Endometrium (tissue), 2 donors: ENCODE results near the gene ZFAND6.
"Not testable (repeated sequence)": the region's sequence is repeated elsewhere in the genome, so short reads cannot be mapped to it uniquely, and the experiment has no call there.

Experiments used
- FAIRE-seq: peaks from 2 replicates; lab custom pipeline; 2012; peaks lifted over from hg19 to GRCh38; lab: Jason Lieb, UNC
- donor health status: control.
- donor health status: control.

The ZFAND6 gene

DNA sequence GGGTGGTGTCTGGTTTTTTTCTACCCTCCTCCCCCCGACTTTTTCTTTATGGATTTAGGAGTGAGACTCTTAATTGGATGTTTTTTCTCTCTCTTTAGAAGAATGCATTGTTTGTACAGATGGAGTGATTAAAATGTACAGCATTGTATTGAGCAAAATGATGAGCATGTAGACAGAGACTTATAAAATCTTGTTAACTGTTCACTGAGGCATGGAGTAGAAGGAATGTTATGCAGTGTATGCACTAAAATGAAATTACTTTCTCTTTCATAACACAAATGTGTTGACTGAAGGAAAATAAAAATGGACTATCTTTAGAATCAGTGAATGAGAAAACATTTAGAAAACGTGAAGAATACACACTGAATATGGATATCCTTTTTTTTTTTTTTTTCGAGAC lies 39.8 kb downstream of the ZFAND6 start:
- FAIRE-seq: no peak

DNA sequence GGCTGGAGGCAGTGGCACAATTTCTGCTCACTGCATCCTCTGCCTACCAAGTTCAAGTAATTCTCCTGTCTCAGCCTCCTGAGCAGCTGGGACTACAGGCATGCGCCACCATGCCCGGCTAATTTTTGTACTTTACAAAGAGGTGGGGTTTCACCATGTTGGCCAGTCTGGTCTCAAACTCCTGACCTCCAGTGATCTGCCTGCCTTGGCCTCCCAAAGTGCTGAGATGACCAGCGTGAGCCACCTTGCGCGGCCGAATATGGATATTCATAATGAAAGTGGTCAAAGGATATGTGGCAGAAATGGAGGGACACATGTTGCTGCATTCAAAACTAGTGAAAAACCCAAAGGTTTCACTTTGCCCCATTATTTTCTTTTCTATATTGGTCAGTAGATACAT lies 40.2 kb downstream of the ZFAND6 start:
- not testable (repeated sequence) for FAIRE-seq

DNA sequence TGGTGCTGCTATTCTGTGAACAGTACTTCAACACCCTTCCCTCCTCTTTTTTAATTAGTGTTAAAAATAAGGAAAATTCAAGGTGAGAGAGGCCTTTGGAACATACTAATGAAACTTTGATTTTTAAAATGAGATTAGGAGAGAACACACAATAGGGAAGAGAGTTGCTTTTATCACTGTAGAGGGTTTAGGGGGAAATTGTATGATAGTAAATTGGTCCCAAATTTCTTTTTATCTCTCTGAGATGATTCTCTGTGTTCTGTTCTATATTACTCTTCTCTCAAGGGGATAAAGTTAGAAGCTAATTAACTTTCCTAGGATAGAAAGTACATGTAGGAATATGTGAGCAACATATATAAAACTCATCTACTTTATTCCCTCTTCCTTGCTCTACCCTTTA lies 40.8 kb downstream of the ZFAND6 start:
- no peak for FAIRE-seq

DNA sequence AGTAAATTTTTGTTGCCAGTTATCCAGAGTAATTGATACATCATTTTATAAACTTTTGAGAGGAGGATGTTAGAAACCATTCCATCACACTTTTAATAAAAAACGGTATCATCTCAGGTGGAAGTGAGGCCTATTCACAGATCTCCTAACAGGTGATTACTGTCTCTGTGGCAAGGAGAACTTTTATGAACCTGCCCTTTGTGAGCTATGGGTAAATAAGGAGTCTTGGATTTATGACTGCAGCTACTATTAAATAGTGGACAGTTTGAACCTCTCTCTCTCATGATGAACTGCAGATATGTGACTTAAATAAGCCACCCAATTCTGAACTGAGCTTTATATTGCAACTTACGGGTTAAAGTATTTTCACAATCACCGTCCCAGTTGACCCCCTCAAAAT lies 45.7 kb downstream of the ZFAND6 start:
- no peak for FAIRE-seq

DNA sequence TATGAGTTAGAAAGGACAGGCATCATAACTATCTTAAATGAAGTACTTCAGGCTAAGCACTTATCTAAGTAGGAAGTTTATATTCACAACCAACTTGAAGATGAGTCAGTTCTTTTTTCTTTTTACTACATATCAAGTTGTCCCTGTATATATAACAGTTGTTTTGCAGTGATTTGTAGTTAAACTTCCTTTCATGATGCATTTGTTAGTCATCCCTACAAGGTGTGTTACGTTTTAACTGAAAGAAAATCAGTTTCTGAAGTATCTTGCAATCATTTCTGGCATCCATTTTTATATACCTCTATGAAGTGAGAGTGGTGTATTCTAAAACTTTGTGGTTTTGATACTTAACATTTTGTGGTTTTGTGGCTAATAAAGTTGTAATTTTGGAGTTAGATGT lies 46.1 kb downstream of the ZFAND6 start:
- FAIRE-seq: no peak

DNA sequence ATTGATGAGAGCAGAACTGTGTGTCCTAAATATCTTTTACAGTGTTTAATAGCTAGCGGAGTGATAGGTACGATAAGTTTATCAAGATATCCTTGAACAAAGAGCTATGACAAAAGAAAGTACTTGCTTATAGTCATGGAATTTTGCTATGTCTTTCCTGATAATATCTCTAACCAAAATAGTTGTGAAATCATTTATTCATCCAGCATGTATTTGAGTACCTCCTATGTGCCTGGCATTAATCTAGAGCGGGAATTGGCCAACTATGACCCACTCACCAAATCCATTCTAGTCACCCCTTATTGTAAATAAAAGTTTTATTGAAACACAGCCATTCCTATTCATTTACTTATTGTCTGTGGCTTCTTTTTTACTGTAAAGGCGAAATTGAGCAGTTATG lies 46.6 kb downstream of the ZFAND6 start:
- no peak for FAIRE-seq

DNA sequence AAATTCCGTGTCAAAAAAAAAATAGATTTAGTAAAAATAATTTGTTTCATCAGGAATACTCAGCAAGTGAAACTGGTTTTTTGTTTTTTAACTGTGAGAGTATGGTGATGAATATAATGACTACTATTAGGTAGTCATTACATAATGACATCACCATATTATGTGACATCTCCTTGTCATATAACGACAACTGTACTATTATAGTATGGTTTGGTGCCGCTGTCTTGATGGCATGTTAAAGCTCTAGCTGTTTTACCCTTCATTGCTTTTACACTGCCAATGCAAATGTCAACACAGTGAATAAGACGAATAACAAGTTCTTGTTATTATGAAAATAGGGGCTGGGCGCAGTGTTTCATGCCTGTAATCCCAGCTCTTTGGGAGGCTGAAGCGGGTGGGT lies 47.7 kb downstream of the ZFAND6 start:
- FAIRE-seq: no peak

DNA sequence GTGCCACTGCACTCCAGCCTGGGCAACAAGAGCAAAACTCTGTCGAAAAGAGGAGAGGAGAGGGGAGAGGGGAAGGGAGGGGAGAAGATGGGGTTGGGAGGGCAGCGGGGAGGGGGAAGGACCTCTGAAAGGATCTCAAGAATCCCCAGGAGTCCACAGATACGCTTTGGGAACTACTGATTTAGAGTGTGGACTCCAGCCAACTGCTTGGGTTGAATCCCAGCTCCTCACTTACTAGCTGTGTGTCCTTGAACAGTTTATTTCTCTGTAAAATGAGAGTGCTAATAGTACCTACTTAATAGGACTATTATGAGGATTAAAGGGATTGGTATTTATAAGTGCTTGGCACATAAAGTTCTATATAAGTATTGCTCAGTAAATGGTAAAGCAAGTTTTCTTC lies 48.3 kb downstream of the ZFAND6 start:
- no peak for FAIRE-seq

DNA sequence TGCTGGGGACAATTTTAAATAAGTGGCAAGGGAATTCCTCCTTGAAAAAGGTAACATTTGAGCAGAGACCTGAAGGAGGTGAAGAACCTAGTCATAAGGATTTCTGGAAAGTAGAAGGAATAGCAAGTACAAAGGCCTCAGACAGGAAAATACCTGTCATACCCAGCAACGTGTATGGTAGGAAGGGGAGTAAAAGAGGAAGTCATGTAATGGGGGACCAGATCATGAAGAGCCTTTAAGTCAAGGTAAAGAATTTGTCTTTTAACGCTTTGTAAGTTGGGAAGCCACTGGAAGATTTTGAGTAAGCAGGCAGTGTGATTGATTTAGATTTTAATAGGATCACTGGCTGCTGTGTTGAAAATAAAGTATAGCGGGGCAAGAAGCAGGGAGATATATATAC lies 49.9 kb downstream of the ZFAND6 start:
- no peak for FAIRE-seq

DNA sequence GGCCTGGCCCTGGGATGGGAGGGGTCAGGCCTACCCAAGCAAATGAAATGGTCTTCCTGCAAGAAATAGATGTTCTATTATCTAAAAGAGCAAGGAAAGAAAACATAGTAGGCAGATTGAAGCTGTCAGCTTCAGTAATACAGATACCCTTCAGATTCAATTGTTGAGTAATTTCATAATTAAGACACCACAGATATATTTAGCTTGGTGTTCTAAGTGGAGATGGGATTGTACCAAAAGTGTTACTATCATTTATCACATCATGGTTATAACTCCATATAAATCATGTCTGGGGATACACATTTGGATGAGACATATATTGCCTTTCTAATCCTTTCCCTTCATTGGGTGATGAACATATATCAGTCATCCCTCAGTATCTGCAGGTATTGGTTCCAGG lies 51.4 kb downstream of the ZFAND6 start:
- FAIRE-seq: no peak

DNA sequence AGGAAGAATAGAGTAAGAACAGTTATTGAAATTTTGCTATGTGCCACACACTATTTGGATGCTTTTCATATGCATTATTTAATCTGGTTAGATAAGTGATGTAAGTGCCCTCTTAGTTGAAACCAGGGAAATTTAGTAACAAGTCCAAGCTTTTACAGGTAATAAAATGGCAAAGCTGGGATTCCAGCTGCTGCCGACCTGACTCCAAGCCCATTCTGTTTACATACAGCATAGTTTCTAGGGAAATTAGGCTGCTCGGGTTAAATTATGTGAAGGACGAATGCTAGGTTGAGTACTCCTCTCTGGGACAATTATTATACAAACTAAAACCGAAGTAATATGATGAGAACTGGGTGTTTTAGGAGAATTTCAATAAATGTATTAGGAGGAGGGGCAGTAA lies 54.6 kb downstream of the ZFAND6 start:
- no peak for FAIRE-seq

DNA sequence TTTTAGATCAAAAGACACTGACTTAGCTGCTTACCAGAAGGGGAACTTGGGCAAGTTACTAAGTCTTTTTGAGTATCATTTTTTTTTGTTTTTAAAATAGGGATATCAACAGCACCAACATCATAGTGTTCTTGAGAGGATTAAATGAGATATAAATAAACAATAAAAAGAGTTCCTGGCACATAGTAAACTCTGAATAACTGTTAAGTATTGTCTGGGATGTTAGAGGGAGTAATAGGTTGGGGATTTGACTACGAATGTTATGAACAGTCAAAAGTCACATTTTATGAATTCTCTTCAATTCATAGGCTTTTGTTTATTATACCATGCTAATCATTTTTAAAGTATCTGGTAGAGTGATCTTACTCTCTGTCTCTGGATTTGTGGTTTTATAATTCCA lies 55.5 kb downstream of the ZFAND6 start:
- FAIRE-seq: no peak

DNA sequence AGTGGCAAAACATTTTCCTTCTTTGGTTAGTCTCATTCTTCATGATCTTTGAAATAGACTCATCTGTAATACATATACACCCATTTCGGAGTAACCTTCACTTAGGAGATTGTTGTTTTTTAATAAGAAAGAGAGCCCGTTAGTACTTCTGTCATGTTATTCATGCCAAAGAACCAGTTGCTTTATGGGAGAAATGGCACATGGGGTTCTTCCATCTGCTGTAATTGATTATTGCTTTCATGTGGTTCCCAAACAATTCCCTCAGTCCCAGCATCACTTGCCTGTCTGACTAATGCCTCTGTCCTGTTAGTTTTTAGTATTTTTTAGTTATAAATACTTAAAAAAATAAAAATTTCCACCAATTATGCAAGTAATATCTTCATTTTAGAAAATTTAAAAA lies 59.5 kb downstream of the ZFAND6 start:
- FAIRE-seq: no peak

DNA sequence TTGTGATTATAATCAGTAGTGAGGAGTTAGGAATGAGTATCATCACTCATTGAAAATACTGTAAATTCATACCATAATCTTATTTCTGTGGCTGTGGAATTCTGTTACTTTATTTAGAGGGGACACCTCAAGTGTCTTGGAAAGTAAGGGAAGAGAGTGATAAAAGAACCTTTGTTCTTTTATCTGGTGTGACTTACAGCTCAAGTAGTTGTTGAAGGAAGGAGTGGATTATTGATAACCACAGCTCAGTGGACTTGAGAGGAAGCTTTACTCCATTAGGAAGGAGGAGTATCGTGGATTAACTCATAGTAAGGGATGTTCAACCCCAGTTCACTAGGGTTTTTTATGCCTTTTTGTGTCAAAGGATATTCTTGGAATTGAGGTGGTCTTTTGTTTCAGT lies 61.2 kb downstream of the ZFAND6 start:
- no peak for FAIRE-seq

DNA sequence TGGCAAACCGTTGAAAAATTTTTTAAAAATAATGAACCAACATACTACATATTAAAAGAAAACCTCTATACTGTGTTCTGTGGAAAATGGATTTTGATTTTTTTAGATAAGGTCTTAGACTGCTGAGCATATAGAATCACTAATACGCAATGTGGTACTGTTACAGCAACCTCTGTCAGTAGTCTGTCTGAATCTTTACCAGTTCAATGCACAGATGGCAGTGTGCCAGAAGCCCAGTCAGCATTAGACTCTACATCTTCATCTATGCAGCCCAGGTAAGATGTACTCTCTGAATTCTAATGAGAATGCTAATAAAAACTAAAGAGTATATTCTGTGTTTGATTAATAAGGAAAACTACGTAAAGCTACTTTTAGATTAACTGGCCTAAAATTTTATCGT lies 62.1 kb downstream of the ZFAND6 start:
- FAIRE-seq: no peak

DNA sequence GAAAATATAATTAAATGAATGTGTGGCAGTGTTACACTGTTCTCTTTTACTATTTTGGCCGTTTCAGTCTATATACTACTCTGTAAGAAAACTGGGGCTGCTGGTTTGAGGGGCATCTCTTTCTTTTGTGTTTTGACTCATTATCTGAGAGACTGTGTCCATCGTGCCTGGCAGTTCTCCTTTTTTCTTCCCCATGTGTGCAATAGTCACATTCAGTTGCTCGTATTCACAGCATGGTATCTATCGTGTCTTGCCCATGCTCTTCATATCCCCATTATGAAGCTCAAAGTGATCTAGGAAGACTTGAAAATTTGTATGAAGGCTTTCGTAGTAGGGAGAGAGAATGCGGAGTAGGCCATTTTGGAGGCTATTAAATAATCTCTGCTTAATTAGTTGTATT lies 63.6 kb downstream of the ZFAND6 start:
- FAIRE-seq: no peak

DNA sequence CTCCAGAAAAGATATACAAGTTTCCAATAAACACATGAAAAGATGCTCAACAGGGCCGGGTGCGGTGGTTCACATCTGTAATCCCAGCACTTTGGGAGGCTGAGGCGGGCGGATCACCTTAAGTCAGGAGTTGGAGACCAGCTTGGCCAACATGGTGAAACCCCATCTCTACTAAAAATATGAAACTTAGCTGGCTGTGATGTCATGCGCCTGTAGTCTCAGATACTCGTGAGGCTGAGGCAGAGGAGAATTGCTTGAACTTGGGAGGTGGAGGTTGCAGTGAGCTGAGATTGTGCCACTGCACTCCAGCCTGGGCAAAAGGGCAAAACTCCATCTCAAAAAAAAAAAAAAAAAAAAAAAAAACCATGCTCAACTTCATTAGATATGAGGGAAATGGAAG lies 67.8 kb downstream of the ZFAND6 start:
- FAIRE-seq: not testable (repeated sequence)

DNA sequence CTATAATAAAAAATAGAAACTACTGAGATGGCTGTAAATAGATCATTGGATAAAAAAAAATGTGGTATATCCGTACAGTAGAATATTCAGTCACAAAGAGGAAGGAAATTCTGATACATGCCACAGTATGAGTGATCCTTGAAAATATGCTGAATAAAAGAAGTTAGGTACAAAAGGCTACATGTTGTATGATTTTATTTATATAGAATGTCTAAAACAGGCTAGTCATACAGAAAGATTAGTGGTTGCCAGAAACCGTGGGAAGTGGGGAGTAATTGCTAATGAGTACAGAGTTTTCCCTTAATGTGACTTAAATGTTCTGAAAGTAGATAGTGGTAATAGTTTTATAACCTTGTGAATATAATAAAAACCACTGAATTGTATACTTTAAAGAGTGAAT lies 68.4 kb downstream of the ZFAND6 start:
- no peak for FAIRE-seq

DNA sequence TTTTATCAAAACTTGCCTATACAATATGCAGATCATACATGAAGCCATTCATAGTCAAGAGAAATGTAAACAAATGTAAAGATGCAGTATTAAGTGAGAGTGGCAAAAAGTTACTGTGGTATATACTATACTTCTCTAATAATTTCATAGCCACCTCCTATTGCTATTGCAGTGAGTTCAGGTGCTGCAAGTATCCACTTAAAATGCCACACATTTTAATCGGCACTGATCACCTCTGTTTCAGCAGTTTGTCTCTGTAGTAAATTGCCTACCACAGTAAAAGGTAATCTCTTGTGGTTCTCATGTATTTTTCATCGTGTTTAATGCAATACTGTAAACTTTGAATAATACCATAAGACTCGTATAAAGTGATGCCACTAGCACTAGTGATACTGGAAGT lies 72.9 kb downstream of the ZFAND6 start:
- FAIRE-seq: no peak

DNA sequence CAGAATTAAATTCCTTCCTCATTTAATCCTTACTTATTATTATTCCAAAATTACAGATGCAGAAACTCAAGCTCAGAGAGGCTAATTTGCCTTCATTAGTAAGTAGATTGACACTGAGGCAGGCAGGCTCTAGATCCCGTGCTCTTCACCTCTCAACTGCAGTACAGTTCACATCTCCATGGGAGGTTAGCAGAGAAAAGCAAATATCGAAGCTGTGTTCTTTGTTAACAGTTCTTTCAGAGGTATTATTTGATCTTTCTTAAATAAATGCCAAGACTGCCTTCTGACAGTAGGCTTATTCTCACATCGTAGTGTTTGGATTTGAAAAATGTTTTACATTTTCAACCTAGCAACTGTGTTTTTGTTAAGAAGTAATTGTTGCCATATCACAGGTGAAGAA lies 77.4 kb downstream of the ZFAND6 start:
- no peak for FAIRE-seq

DNA sequence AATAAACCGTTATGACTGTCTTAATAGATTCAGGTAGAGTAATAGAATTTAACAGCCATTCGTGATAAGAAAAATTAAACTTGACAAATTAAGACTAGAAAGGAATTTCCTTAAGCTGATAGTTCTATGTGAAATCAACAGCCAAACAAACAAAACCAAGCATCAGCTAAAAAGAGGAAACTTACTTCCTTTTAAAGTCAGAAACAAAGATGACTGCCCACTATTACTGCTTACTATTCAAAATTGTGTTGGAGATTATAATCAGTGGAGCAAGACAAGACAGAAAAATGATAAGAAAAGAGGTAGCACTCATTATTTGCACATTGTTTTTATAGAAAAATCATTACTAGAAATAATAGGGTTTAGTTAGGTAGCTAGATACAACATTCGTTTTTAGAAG lies 79.5 kb downstream of the ZFAND6 start:
- no peak for FAIRE-seq

DNA sequence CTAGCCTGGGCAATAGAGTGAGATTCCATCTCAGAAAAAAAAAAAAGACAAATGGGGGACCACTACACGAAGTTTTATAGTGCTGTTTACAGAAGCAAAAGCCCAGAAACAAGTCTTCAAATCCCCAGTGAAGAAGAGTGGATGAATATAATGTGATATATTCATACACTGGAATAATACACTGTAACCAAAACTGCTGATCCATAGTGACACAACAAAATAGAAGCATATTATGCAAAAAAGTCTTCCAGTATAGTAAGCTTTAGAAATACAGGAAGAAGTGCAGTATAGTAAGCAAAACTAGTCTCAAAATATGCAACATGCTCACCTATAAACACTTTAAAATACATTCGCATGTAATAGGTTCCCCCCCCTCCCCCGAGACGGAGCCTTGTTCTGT lies 81.4 kb downstream of the ZFAND6 start:
- no peak for FAIRE-seq

DNA sequence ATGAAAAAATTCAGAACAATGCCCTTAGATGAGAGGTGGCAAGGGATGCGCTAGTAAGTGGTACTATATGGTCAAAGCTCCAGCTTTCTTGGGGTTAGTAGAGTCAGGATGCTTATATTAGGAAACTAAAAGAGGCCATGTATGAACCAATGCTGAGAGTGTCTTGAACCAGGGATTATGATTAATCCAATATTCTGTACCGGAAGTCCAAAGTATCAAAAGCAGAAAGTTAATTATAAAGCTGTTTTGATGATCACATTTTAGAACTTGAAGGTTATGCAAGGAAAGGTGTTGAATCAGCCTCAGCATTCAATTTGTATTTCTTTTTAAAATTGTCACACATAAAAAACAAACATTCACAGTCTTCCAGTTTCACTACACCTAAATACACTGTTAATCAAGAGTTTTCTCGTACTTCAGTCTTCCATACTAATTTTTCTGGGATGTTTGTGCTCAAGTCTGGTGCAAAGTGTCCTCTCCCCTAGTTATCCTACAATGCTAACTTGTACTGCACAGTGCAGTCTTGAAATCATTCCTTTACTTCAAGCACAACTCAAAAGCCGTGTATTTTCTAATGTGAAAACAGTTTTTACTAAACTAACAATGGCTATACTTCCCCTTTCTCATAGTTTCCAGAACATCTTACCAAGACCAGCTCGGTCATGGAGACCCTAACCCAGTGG lies 82.6 kb downstream of the ZFAND6 start:
- FAIRE-seq: no peak

DNA sequence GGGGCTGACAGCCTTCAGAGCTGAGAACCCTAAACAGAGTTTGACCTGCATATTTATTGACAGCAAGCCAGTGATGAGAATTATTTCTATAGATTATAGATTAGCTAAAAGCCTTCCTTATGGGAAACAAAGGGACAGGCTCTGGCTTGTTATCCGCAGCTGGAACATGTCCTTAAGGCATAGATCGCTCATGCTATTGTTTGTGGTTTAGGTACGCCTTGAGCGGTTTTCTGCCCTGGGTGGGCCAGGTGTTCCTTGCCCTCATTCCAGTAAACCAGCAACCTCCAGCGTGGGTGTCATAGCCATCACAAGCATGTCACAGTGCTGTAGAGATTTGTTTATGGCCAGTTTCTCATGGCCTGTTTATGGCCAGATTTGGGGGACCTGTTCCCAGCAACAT lies 83.2 kb downstream of the ZFAND6 start:
- FAIRE-seq: no peak

DNA sequence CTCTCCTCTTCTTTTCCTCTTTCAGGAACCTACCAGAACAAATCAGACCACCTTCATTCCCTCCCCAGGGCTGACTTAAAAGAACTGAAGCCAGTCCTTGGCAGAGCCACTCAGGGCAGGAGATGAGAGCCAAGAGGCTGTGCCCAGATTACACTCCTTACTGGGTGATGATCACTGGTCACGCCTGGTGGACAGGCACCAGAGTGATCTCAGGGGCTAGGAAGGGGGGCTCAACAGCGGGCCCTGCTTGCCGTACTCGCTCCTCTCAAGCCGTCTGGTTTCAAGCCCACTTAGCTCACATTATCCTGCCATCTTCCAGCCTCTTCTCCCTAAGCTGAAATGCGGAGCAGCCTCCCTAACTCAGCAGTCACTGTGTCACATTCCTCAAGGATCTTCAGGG lies 91.7 kb downstream of the ZFAND6 start:
- no peak for FAIRE-seq
